AG04449 (cell line): Measurements from ENCODE around the gene MAP6.

Experiments used
- CTCF ChIA-PET: fragments of 350-600 bp; formaldehyde crosslinking; extraction: SDS; loops from one replicate; lab custom pipeline; 2021; ENCODE audit warnings: antibody characterized with exemption; lab: Yijun Ruan, JAX
- POLR2A ChIA-PET: fragments of 400-600, 350-600 bp; formaldehyde crosslinking; extraction: SDS; loops from one replicate; lab custom pipeline; 2020; ENCODE audit warnings: antibody characterized with exemption, inconsistent platforms; lab: Yijun Ruan, JAX
- DNase-seq: peaks from one replicate; pipeline ENCODE4 v3.0.0-alpha.2; 2010; ENCODE audit warnings: low read depth, low spot score
- H3K4me3 ChIP-seq: 2 replicates; pipeline ENCODE4 v1.5.1; 2011; ENCODE audit warnings: low read depth, mild to moderate bottlenecking, control low read depth, low read length
- CTCF ChIP-seq: IDR thresholded peaks from one replicate; pipeline ENCODE4 v1.5.1; 2011; ENCODE audit warnings: mild to moderate bottlenecking, moderate library complexity, low read length, control low read depth, inconsistent platforms; ENCODE audit not compliant: insufficient read depth; ENCODE audit errors: missing control alignments

MAP6 gene

GRCh38 chr11:75663808-75664207, 5.0 kb downstream of the MAP6 start:
- CTCF ChIA-PET: interaction anchor here (1.2 to 1.5 kb wide), 5 partner anchors 11 to 276 kb away, joined by 3 to 7 read pairs (median 3); no protein-coding TSS in a partner anchor
- TF ChIP-seq CTCF: no peak
- no peak for DNase-seq
- H3K4me3 ChIP-seq: no peak overlapping the region
- POLR2A ChIA-PET: no interaction called here

GRCh38 chr11:75659836-75660235, 9.0 kb downstream of the MAP6 start:
- ChIA-PET POLR2A (no interaction called here), CTCF (no interaction called here)

GRCh38 chr11:75656044-75656727, 12.7 kb downstream of the MAP6 start:
- CTCF ChIA-PET: no interaction called here
- no peak for TF ChIP-seq CTCF
- DNase-seq: no peak
- POLR2A ChIA-PET: interaction anchor here (1.0 kb wide), 2 partner anchors 72 to 81 kb away, joined by 3 read pairs; no protein-coding TSS in a partner anchor
- no peak overlapping the region for H3K4me3 ChIP-seq

More at GRCh38 chr11:75659836-75660235, 9.0 kb downstream of the MAP6 start:
- no peak overlapping the region for H3K4me3 ChIP-seq
- no peak for DNase-seq
- no peak for TF ChIP-seq CTCF

GRCh38 chr11:75655605-75656004, 13.2 kb downstream of the MAP6 start:
- CTCF ChIA-PET: no interaction called here

GRCh38 chr11:75654314-75654713, 14.5 kb downstream of the MAP6 start:
- DNase-seq: peak; percentile 47
- CTCF ChIA-PET: interaction anchor here (0.6 to 1.1 kb wide), 3 partner anchors 58 to 121 kb away, joined by 3 read pairs; no protein-coding TSS in a partner anchor
- H3K4me3 ChIP-seq: no peak overlapping the region
- TF ChIP-seq CTCF: no peak
- POLR2A ChIA-PET: interaction anchor here (0.8 to 1.3 kb wide), 2 partner anchors 11 to 100 kb away, joined by 3 to 8 read pairs; no protein-coding TSS in a partner anchor

More at GRCh38 chr11:75655605-75656004, 13.2 kb downstream of the MAP6 start:
- peak; percentile 66 for DNase-seq
- TF ChIP-seq CTCF: no peak
- H3K4me3 ChIP-seq: no peak overlapping the region
- POLR2A ChIA-PET: no interaction called here

- no peak overlapping the region for H3K4me3 ChIP-seq
- ChIA-PET CTCF (no interaction called here), POLR2A (no interaction called here)
Observed at GRCh38 chr11:75653532-75653931, 15.3 kb downstream of the MAP6 start.

More at GRCh38 chr11:75653532-75653931, 15.3 kb downstream of the MAP6 start:
- no peak for DNase-seq
- no peak for TF ChIP-seq CTCF
